GM12878 (cell line): ENCODE data around the gene SCD5. TPM values are rescaled to one million over a fixed set of nuclear protein-coding genes. Genes with fewer than 3 reads are reported as not detected.

Experiments used
- ATAC-seq: fragments of 200-7000 bp; cut with Tn5 transposase; 3 replicates; pipeline ENCODE4 v1.9.1; 2020; ENCODE audit warnings: mild to moderate bottlenecking, moderate library complexity
- BruUV-seq: library from RNA; stranded (reverse); fragments of 400-500 nt; replicated peaks from 2 replicates; lab custom pipeline; 2021; lab: Mats Ljungman, UMichigan
- CTCF ChIA-PET: fragments of 300-600 bp; sonication (Branson Sonifier 250); formaldehyde crosslinking; extraction: SDS; loops from one replicate; lab custom pipeline; 2021; ENCODE audit warnings: inconsistent platforms; lab: Yijun Ruan, JAX
- POLR2A ChIA-PET: fragments of 350-600 bp; formaldehyde crosslinking; extraction: SDS; loops from one replicate; lab custom pipeline; 2021; ENCODE audit warnings: inconsistent platforms; lab: Charles Lee
- RAD21 ChIA-PET: fragments of 300-600 bp; sonication (Branson Sonifier 250); formaldehyde crosslinking; loops from one replicate; lab custom pipeline; 2023; ENCODE audit warnings: antibody characterized with exemption; ENCODE audit not compliant: unreplicated experiment; lab: Charles Lee
- SMC1A ChIA-PET: fragments of 300-600 bp; sonication (Branson Sonifier 250); formaldehyde crosslinking; loops from one replicate; lab custom pipeline; 2023; ENCODE audit not compliant: unreplicated experiment, uncharacterized antibody; lab: Charles Lee
- DNase-seq: peaks from one replicate; pipeline ENCODE4 v3.0.0-alpha.2; 2011; ENCODE audit warnings: low read depth, low spot score
- FAIRE-seq: peaks from 3 replicates; lab custom pipeline; 2011; peaks lifted over from hg19 to GRCh38; lab: Jason Lieb, UNC
- H2AFZ ChIP-seq: 2 replicates; pipeline ENCODE4 v1.6.0; 2011; ENCODE audit warnings: low read depth, low read length, control low read depth; ENCODE audit not compliant: control insufficient read depth
- H3K27ac ChIP-seq: 2 replicates; pipeline ENCODE4 v1.5.1; 2011; ENCODE audit warnings: control low read depth; ENCODE audit not compliant: control insufficient read depth, insufficient read depth
- H3K27me3 ChIP-seq, 2 experiments: replicated peaks in 1 of 2; 2 replicates each; pipeline versions ENCODE4 v1.6.0 to v1.6.1; 2011; ENCODE audit warnings: low read length in 1 of 2; ENCODE audit not compliant: control insufficient read depth in 2 of 2, insufficient read depth in 2 of 2
- H3K36me3 ChIP-seq, 2 experiments: 2 replicates each; pipeline ENCODE4 v1.5.1; 2011; ENCODE audit warnings: low read length in 1 of 2; ENCODE audit not compliant: control insufficient read depth in 2 of 2, insufficient read depth in 2 of 2
- H3K4me1 ChIP-seq: 2 replicates; pipeline ENCODE4 v1.6.1; 2011; ENCODE audit warnings: mild to moderate bottlenecking, low read length, moderate library complexity, mixed read lengths; ENCODE audit not compliant: control insufficient read depth, insufficient read depth
- H3K4me2 ChIP-seq: 2 replicates; pipeline ENCODE4 v1.6.0; 2011; ENCODE audit warnings: control low read depth; ENCODE audit not compliant: control insufficient read depth, insufficient read depth
- H3K4me3 ChIP-seq: fragments of 200-600 bp; sonication (generic); 2 replicates; pipeline ENCODE4 v1.5.1; 2016
- H3K79me2 ChIP-seq: 2 replicates; pipeline ENCODE4 v1.6.0; 2011; ENCODE audit warnings: low read length; ENCODE audit not compliant: control insufficient read depth, insufficient read depth
- H3K9ac ChIP-seq: 2 replicates; pipeline ENCODE4 v1.8.0; 2011; ENCODE audit warnings: low read length, control low read depth, mixed read lengths; ENCODE audit not compliant: control insufficient read depth, insufficient read depth
- H3K9me3 ChIP-seq: replicated peaks from 3 replicates; pipeline ENCODE4 v1.5.1; 2011; ENCODE audit warnings: mild to moderate bottlenecking, low read length; ENCODE audit not compliant: control insufficient read depth, insufficient read depth
- H4K20me1 ChIP-seq: 2 replicates; pipeline ENCODE4 v1.6.0; 2011; ENCODE audit not compliant: control insufficient read depth, insufficient read depth
- ATF3 ChIP-seq: IDR thresholded peaks from 2 replicates; pipeline ENCODE4 v1.6.1; 2011; ENCODE audit warnings: low read depth, mild to moderate bottlenecking, low read length, moderate library complexity, borderline replicate concordance; ENCODE audit errors: extremely low read depth
- CEBPB ChIP-seq, 2 experiments: fragments of 150-350 bp in 1 of 2; IDR thresholded peaks; 2 replicates each; pipeline ENCODE4 v1.6.1; 2012 to 2014; ENCODE audit warnings: low read depth in 2 of 2, low read length in 2 of 2, borderline replicate concordance in 1 of 2, inconsistent platforms in 1 of 2
- CREM ChIP-seq: IDR thresholded peaks from 2 replicates; pipeline ENCODE4 v1.6.1; 2014; ENCODE audit warnings: antibody characterized with exemption, low read depth
- CTCF ChIP-seq, 3 experiments: IDR thresholded peaks in 2 of 3; conservative IDR thresholded peaks in 1 of 3; 2 replicates each; pipeline ENCODE4 v1.5.1; 2011; ENCODE audit warnings: low read depth in 3 of 3, low read length in 3 of 3, mild to moderate bottlenecking in 3 of 3, control low read depth in 2 of 3, moderate library complexity in 2 of 3, inconsistent platforms in 1 of 3, mixed read lengths in 1 of 3; ENCODE audit not compliant: control insufficient read depth in 2 of 3, insufficient read depth in 1 of 3; ENCODE audit errors: extremely low read depth in 1 of 3
- EED ChIP-seq: sonication (generic); IDR thresholded peaks from 2 replicates; pipeline ENCODE4 v1.6.1; 2016; ENCODE audit warnings: antibody characterized with exemption, low read depth
- EP300 ChIP-seq, 2 experiments: fragments of 150-350 bp in 1 of 2; IDR thresholded peaks; 2 replicates each; pipeline ENCODE4 v1.6.1; 2011 to 2012; ENCODE audit warnings: low read depth in 2 of 2, low read length in 2 of 2, borderline replicate concordance in 1 of 2, improper control_type of control experiment in 1 of 2, inconsistent platforms in 1 of 2; ENCODE audit not compliant: control insufficient read depth in 1 of 2
- HSF1 ChIP-seq: fragments of 150-350 bp; IDR thresholded peaks from 2 replicates; pipeline ENCODE4 v1.6.1; 2014; ENCODE audit warnings: mild to moderate bottlenecking, low read depth, low read length
- LARP7 ChIP-seq: fragments of 450-650 bp; IDR thresholded peaks from 2 replicates; pipeline ENCODE4 v1.6.1; 2017; ENCODE audit warnings: mild to moderate bottlenecking
- RELB ChIP-seq: fragments of 450-650 bp; IDR thresholded peaks from 2 replicates; pipeline ENCODE4 v1.6.1; 2017; ENCODE audit warnings: low read depth, mild to moderate bottlenecking, moderate library complexity
- TCF3 ChIP-seq: IDR thresholded peaks from 2 replicates; pipeline ENCODE4 v1.6.1; 2012; ENCODE audit warnings: low read depth, mild to moderate bottlenecking, low read length, borderline replicate concordance; ENCODE audit not compliant: insufficient read depth
- ZBED1 ChIP-seq: IDR thresholded peaks from 2 replicates; pipeline ENCODE4 v1.6.1; 2016; ENCODE audit warnings: borderline replicate concordance
- ZBTB11 ChIP-seq: fragments of 450-650 bp; formaldehyde crosslinking; IDR thresholded peaks from 2 replicates; pipeline ENCODE4 v1.5.0; 2022; ENCODE audit warnings: mild to moderate bottlenecking, missing genetic modification characterization
- ZNF622 ChIP-seq: fragments of 450-650 bp; IDR thresholded peaks from 2 replicates; pipeline ENCODE4 v1.6.1; 2017; ENCODE audit warnings: mild to moderate bottlenecking, inconsistent platforms
- WGBS: methylation state at CpG from one replicate; pipeline ENCODE4 v1.1.6; 2016; ENCODE audit warnings: low lambda C conversion rate; ENCODE audit not compliant: insufficient replicate concordance, insufficient coverage; ENCODE audit errors: missing lambda C conversion rate; 5-methylcytosine and 5-hydroxymethylcytosine counted together
- in situ Hi-C: fragments of 300-500 bp; cut with MboI; formaldehyde crosslinking; loops from 9 replicates; pipeline ENCODE4 v1.14.3; 2018; ENCODE audit warnings: mixed read lengths
- intact Hi-C: fragments of 100-400 bp; cut with micrococcal nuclease; formaldehyde crosslinking; loops from one replicate; pipeline ENCODE4 v1.14.2; 2022; ENCODE audit not compliant: unreplicated experiment
- polyA plus RNA-seq, 11 experiments: library from polyadenylated mRNA; depleted of rRNA in 4 of 11; unstranded in 6 of 11; stranded (reverse) in 5 of 11; fragments of >200 nt; fragmentation: Nextera tagmentation in 4 of 11; fragmentation: Illumina TruSeq in 1 of 11; extraction: Ambion mirVana in 4 of 11; extraction: Trizol in 1 of 11; gene quantifications; 1 replicate in 1 of 11; 2 replicates in 10 of 11; pipeline versions ENCODE4 v1.2.1 to v1.2.3, GENCODE V29; 2011 to 2016; ENCODE audit warnings: inconsistent platforms in 2 of 11, missing spikeins in 2 of 11, low read depth in 1 of 11
- total RNA-seq, 4 experiments: library from RNA; depleted of rRNA in 3 of 4; stranded (reverse); fragments of >200 nt in 3 of 4; fragmentation: Illumina TruSeq in 1 of 4; extraction: Trizol in 1 of 4; gene quantifications; 2 replicates each; pipeline versions ENCODE4 v1.2.1 to v1.2.3, GENCODE V29; 2013 to 2021

Gene SCD5
- total and polyA plus RNA-seq, 10 of the 15 experiments (the other 5 are each of a cell fraction or from before 2014, with no cell fraction given), result 2.4 to 15.0 (median 4.2) TPM

GRCh38 chr4:82692101-82692780, 106.4 kb downstream of the SCD5 start (continued):
- no peak for TF ChIP-seq ATF3

- H3K9ac ChIP-seq, result no peak overlapping the region
- no peaks in the 10 kb centered on the region for H3K36me3 ChIP-seq
- SMC1A ChIA-PET, result no interaction called here
- ATAC-seq (no peak), FAIRE-seq (no peak), DNase-seq (no peak)
- H4K20me1 ChIP-seq, result no peaks in the 10 kb centered on the region
- no peaks in the 10 kb centered on the region for H3K9me3 ChIP-seq
- no peak overlapping the region for H3K4me3 ChIP-seq
- no peaks in the 10 kb centered on the region for H3K79me2 ChIP-seq
- H3K27ac ChIP-seq, result no peak overlapping the region
- intact Hi-C loops (no loop called here), in situ Hi-C loops (no loop called here)
- no peak overlapping the region for H2AFZ ChIP-seq
- RAD21 ChIA-PET, result no interaction called here
- POLR2A ChIA-PET, result no interaction called here
- BruUV-seq, result no TSS peak
- WGBS, result 50% methylated on average over 2 of the region's 2 CpGs
- H3K4me2 ChIP-seq, result no peak overlapping the region
- CTCF ChIA-PET, result no interaction called here
- H3K27me3 ChIP-seq, result no peaks in the 10 kb centered on the region
- no peaks in the 10 kb centered on the region for H3K4me1 ChIP-seq
- TF ChIP-seq CEBPB (IDR thresholded peaks at IDR 0.05; ENCODE audit: borderline replicate concordance in 1 of 2, low read depth in 2 of 2, low read length in 2 of 2) (no peak), ZBED1 (no peak), EP300 (IDR thresholded peaks at IDR 0.05; ENCODE audit: borderline replicate concordance in 1 of 2, control insufficient read depth in 1 of 2, low read depth in 2 of 2, low read length in 2 of 2) (no peak), CREM (no peak), TCF3 (no peak), LARP7 (no peak), HSF1 (no peak), ZNF622 (no peak), RELB (no peak), ZBTB11 (CRISPR knock-in tag) (no peak), EED (no peak), CTCF (IDR thresholded peaks at IDR 0.05 in 2 of 3, conservative IDR thresholded peaks at IDR 0.05 in 1 of 3; ENCODE audit: control insufficient read depth in 2 of 3, extremely low read depth in 1 of 3, insufficient read depth in 1 of 3, low read depth in 3 of 3, low read length in 3 of 3) (no peak)
Observed at GRCh38 chr4:82691431-82691830, 107.2 kb downstream of the SCD5 start.
